Trophoblast cell (in vitro differentiated cells and primary cell): ENCODE measurements around the gene SOX9.
A peak's percentile ranks its signal among the peaks of the same experiment; 100 is the strongest.

Experiments used
- DNase-seq, 2 donors: peaks; one replicate each; pipeline ENCODE4 v3.0.0-alpha.2; 2016
- H2AFZ ChIP-seq: 2 replicates; pipeline ENCODE4 v1.6.1; 2013; ENCODE audit warnings: low read length, moderate library complexity, mild to moderate bottlenecking; ENCODE audit not compliant: insufficient read depth, poor library complexity
- H2AK5ac ChIP-seq: 2 replicates; pipeline ENCODE4 v1.6.1; 2013; ENCODE audit warnings: mild to moderate bottlenecking, low read length
- H2BK120ac ChIP-seq: 2 replicates; pipeline ENCODE4 v1.6.1; 2013; ENCODE audit warnings: low read length, mild to moderate bottlenecking, moderate library complexity; ENCODE audit not compliant: insufficient read depth, poor library complexity
- H2BK12ac ChIP-seq: 2 replicates; pipeline ENCODE4 v1.6.1; 2013; ENCODE audit warnings: mild to moderate bottlenecking, low read length, moderate library complexity
- H2BK5ac ChIP-seq: 2 replicates; pipeline ENCODE4 v1.6.1; 2013; ENCODE audit warnings: low read length, low read depth, moderate library complexity, mild to moderate bottlenecking; ENCODE audit not compliant: poor library complexity
- H3K14ac ChIP-seq: 2 replicates; pipeline ENCODE4 v1.6.1; 2013; ENCODE audit warnings: mild to moderate bottlenecking, low read length
- H3K18ac ChIP-seq: 2 replicates; pipeline ENCODE4 v1.6.1; 2013; ENCODE audit warnings: mild to moderate bottlenecking, low read length
- H3K23ac ChIP-seq: 2 replicates; pipeline ENCODE4 v1.6.1; 2013; ENCODE audit warnings: low read length
- H3K27ac ChIP-seq: 2 replicates; pipeline ENCODE4 v1.5.1; 2013; ENCODE audit warnings: low read depth, mild to moderate bottlenecking, inconsistent platforms, low read length, moderate library complexity
- H3K27me3 ChIP-seq: 2 replicates; pipeline ENCODE4 v1.6.1; 2013; ENCODE audit warnings: inconsistent platforms, mild to moderate bottlenecking, low read length, moderate library complexity; ENCODE audit not compliant: insufficient read depth
- H3K36me3 ChIP-seq, 2 experiments: 1 replicate in 1 of 2; 2 replicates in 1 of 2; pipeline ENCODE4 v1.6.1; 2013; ENCODE audit warnings: low read length in 2 of 2, mild to moderate bottlenecking in 2 of 2, moderate library complexity in 1 of 2; ENCODE audit not compliant: insufficient read depth in 2 of 2, control insufficient read depth in 1 of 2
- H3K4ac ChIP-seq: 2 replicates; pipeline ENCODE4 v1.6.1; 2013; ENCODE audit warnings: low read depth, mild to moderate bottlenecking, low read length, moderate library complexity
- H3K4me1 ChIP-seq, 2 experiments: 1 replicate in 1 of 2; 2 replicates in 1 of 2; pipeline ENCODE4 v1.6.1; 2013; ENCODE audit warnings: low read length in 2 of 2, mild to moderate bottlenecking in 2 of 2, moderate library complexity in 1 of 2; ENCODE audit not compliant: insufficient read depth in 2 of 2, control insufficient read depth in 1 of 2
- H3K4me2 ChIP-seq: 2 replicates; pipeline ENCODE4 v1.6.1; 2013; ENCODE audit warnings: inconsistent platforms, mild to moderate bottlenecking, low read length, moderate library complexity
- H3K4me3 ChIP-seq: 2 replicates; pipeline ENCODE4 v1.5.1; 2013; ENCODE audit warnings: mild to moderate bottlenecking, low read depth, low read length, inconsistent platforms
- H3K79me1 ChIP-seq: one replicate; pipeline ENCODE4 v1.6.1; 2013; ENCODE audit warnings: low read length
- H3K79me2 ChIP-seq: 2 replicates; pipeline ENCODE4 v1.6.1; 2013; ENCODE audit warnings: low read length, mild to moderate bottlenecking; ENCODE audit not compliant: control insufficient read depth, insufficient read depth, poor library complexity
- H3K9ac ChIP-seq: 2 replicates; pipeline ENCODE4 v1.6.1; 2013; ENCODE audit warnings: mild to moderate bottlenecking, low read length
- H3K9me3 ChIP-seq: 2 replicates; pipeline ENCODE4 v1.6.1; 2013; ENCODE audit warnings: low read depth, mild to moderate bottlenecking, control low read depth, inconsistent platforms, low read length; ENCODE audit not compliant: insufficient read depth
- H4K12ac ChIP-seq: 2 replicates; pipeline ENCODE4 v1.6.1; 2013; ENCODE audit warnings: low read depth, mild to moderate bottlenecking, low read length, moderate library complexity
- H4K8ac ChIP-seq: 2 replicates; pipeline ENCODE4 v1.6.1; 2013; ENCODE audit warnings: low read depth, mild to moderate bottlenecking, low read length, moderate library complexity
- H4K91ac ChIP-seq: one replicate; pipeline ENCODE4 v1.6.1; 2013; ENCODE audit warnings: low read depth, mild to moderate bottlenecking, low read length, moderate library complexity
- WGBS: extraction: QIAGEN DNeasy Blood & Tissue Kit; methylation state at CpG from one replicate; pipeline ENCODE4 v1.1.7; 2013; ENCODE audit warnings: missing lambda C conversion rate; ENCODE audit not compliant: insufficient read length, insufficient coverage; ENCODE audit errors: extremely low coverage; 5-methylcytosine and 5-hydroxymethylcytosine counted together

SOX9 gene

GRCh38 chr17:72126575-72127486 lies 6.0 kb downstream of the SOX9 start:
- Histone ChIP-seq H3K9me3 (no peaks in the 10 kb centered on the region), H3K79me1 (peaks cover 6% of the 10 kb centered on the region), H3K27me3 (no peaks in the 10 kb centered on the region), H2AK5ac (no peak overlapping the region), H2BK5ac (no peak overlapping the region), H4K8ac (no peak overlapping the region), H2BK120ac (peak overlapping the region; percentile 6), H3K4me2 (peak overlapping the region; percentile 31), H3K14ac (no peak overlapping the region), H4K12ac (no peak overlapping the region), H3K36me3 (peaks cover 17 to 20% of the 10 kb centered on the region in 2 experiments), H2BK12ac (peak overlapping the region; percentile 10), H3K4ac (no peak overlapping the region), H2AFZ (no peak overlapping the region), H3K27ac (peak overlapping the region; percentile 71), H3K18ac (no peak overlapping the region), H3K23ac (no peak overlapping the region), H3K4me1 (peaks cover 17 to 22% of the 10 kb centered on the region in 2 experiments), H3K4me3 (no peak overlapping the region), H3K79me2 (peaks cover 8% of the 10 kb centered on the region), H4K91ac (peak overlapping the region; percentile 20), H3K9ac (no peak overlapping the region)
- WGBS: no CpG with 5 or more reads among the region's 8 CpGs
- DNase-seq: peak; percentile 19 to 27

- no peak overlapping the region for H3K4ac ChIP-seq
- no peak for DNase-seq
- no peak overlapping the region for H2AK5ac ChIP-seq
- no peak overlapping the region for H2BK5ac ChIP-seq
- H3K4me1 ChIP-seq: peaks cover 15 to 19% of the 10 kb centered on the region in 2 experiments
- no peak overlapping the region for H4K91ac ChIP-seq
- no peak overlapping the region for H2BK12ac ChIP-seq
- peaks cover 4% of the 10 kb centered on the region for H3K79me1 ChIP-seq
- no peaks in the 10 kb centered on the region for H3K27me3 ChIP-seq
- H3K23ac ChIP-seq: no peak overlapping the region
- H3K79me2 ChIP-seq: peaks cover 2% of the 10 kb centered on the region
- H2BK120ac ChIP-seq: no peak overlapping the region
- H4K8ac ChIP-seq: no peak overlapping the region
- no peak overlapping the region for H3K14ac ChIP-seq
- no peak overlapping the region for H3K4me2 ChIP-seq
- no peaks in the 10 kb centered on the region for H3K9me3 ChIP-seq
- H4K12ac ChIP-seq: no peak overlapping the region
- no peak overlapping the region for H3K18ac ChIP-seq
- H2AFZ ChIP-seq: no peak overlapping the region
- no CpG with 5 or more reads among the region's 3 CpGs for WGBS
- H3K9ac ChIP-seq: no peak overlapping the region
- H3K4me3 ChIP-seq: no peak overlapping the region
- no peak overlapping the region for H3K27ac ChIP-seq
- H3K36me3 ChIP-seq: peaks cover 12 to 16% of the 10 kb centered on the region in 2 experiments
Measured at GRCh38 chr17:72128039-72128438, 7.2 kb downstream of the SOX9 start.

GRCh38 chr17:72134608-72135394 lies 14.0 kb downstream of the SOX9 start:
- no peaks in the 10 kb centered on the region for H3K4me1 ChIP-seq
- H3K14ac ChIP-seq: no peak overlapping the region
- H3K9ac ChIP-seq: no peak overlapping the region
- H3K18ac ChIP-seq: no peak overlapping the region
- no peak overlapping the region for H4K91ac ChIP-seq
- no peaks in the 10 kb centered on the region for H3K36me3 ChIP-seq
- H3K27ac ChIP-seq: no peak overlapping the region
- no peaks in the 10 kb centered on the region for H3K27me3 ChIP-seq
- H3K4me2 ChIP-seq: no peak overlapping the region
- H3K9me3 ChIP-seq: no peaks in the 10 kb centered on the region
- H3K23ac ChIP-seq: no peak overlapping the region
- H2AFZ ChIP-seq: no peak overlapping the region
- no peak overlapping the region for H2BK120ac ChIP-seq
- WGBS: no CpG with 5 or more reads among the region's 7 CpGs
- no peak overlapping the region for H2BK12ac ChIP-seq
- H3K79me1 ChIP-seq: no peaks in the 10 kb centered on the region
- H3K79me2 ChIP-seq: no peaks in the 10 kb centered on the region
- no peak overlapping the region for H3K4ac ChIP-seq
- no peak overlapping the region for H4K12ac ChIP-seq
- H3K4me3 ChIP-seq: no peak overlapping the region
- H2BK5ac ChIP-seq: no peak overlapping the region
- DNase-seq: no peak
- H4K8ac ChIP-seq: no peak overlapping the region
- no peak overlapping the region for H2AK5ac ChIP-seq

- H3K36me3 ChIP-seq: no peaks in the 10 kb centered on the region
- H3K23ac ChIP-seq: no peak overlapping the region
- H2AK5ac ChIP-seq: no peak overlapping the region
- no peak overlapping the region for H3K14ac ChIP-seq
- H2AFZ ChIP-seq: no peak overlapping the region
- WGBS: no CpG with 5 or more reads among the region's 5 CpGs
- H3K27me3 ChIP-seq: no peaks in the 10 kb centered on the region
- no peak overlapping the region for H4K91ac ChIP-seq
- no peak overlapping the region for H3K4ac ChIP-seq
- H3K4me2 ChIP-seq: no peak overlapping the region
- H3K79me2 ChIP-seq: no peaks in the 10 kb centered on the region
- no peak overlapping the region for H3K4me3 ChIP-seq
- H4K12ac ChIP-seq: no peak overlapping the region
- no peak overlapping the region for H2BK120ac ChIP-seq
- no peak overlapping the region for H2BK5ac ChIP-seq
- H2BK12ac ChIP-seq: no peak overlapping the region
- H3K4me1 ChIP-seq: no peaks in the 10 kb centered on the region
- no peaks in the 10 kb centered on the region for H3K79me1 ChIP-seq
- H4K8ac ChIP-seq: no peak overlapping the region
- no peak overlapping the region for H3K18ac ChIP-seq
- H3K9me3 ChIP-seq: no peaks in the 10 kb centered on the region
- H3K27ac ChIP-seq: no peak overlapping the region
- H3K9ac ChIP-seq: no peak overlapping the region
- no peak for DNase-seq
Measured at GRCh38 chr17:72135546-72136325, 14.9 kb downstream of the SOX9 start.
